Measurements from ENCODE around the gene TOX3.

TOX3 gene

DNA sequence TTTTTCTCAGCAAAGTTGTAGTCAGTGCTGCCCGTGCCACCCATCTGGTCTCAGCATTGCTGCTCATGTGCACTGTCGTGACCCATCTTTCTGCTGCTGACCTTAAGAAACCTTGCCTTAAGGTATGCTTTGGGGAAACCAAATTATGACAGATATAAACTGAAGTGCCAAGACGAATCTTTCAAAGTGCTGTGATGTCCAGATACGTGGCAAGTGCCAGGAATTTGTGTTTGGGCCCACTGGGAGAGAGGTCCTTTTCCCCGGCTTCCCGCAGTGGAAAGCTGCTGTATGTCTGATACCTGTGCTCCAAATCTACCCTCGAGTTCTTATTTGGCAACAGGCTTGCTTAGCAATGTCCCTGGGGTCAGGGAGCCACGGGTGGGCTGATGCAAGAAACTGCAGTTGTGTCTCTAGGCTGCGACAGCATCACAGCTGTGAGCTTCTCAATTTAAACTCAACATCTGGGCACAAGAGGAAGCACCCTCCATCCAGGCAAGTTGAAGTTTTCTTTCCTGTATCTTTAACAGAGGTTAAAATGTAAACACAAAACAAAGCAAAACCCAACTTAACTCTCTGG is 30.3 kb upstream of the TOX3 start:
- Mint-ChIP-seq H3K36me3 (ENCODE audit: low read depth) (no peaks in the 10 kb centered on the region), H3K27me3 (ENCODE audit: low read depth, poor library complexity) (peaks cover 13% of the 10 kb centered on the region), H3K4me3 (no peak overlapping the region), H3K4me1 (no peaks in the 10 kb centered on the region), H3K9me3 (no peaks in the 10 kb centered on the region), H3K27ac (no peak overlapping the region)
- TF ChIP-seq, protein P1, sequence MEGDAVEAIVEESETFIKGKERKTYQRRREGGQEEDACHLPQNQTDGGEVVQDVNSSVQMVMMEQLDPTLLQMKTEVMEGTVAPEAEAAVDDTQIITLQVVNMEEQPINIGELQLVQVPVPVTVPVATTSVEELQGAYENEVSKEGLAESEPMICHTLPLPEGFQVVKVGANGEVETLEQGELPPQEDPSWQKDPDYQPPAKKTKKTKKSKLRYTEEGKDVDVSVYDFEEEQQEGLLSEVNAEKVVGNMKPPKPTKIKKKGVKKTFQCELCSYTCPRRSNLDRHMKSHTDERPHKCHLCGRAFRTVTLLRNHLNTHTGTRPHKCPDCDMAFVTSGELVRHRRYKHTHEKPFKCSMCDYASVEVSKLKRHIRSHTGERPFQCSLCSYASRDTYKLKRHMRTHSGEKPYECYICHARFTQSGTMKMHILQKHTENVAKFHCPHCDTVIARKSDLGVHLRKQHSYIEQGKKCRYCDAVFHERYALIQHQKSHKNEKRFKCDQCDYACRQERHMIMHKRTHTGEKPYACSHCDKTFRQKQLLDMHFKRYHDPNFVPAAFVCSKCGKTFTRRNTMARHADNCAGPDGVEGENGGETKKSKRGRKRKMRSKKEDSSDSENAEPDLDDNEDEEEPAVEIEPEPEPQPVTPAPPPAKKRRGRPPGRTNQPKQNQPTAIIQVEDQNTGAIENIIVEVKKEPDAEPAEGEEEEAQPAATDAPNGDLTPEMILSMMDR (IDR thresholded peaks at IDR 0.05): no peak
- no peak for DNase-seq

DNA sequence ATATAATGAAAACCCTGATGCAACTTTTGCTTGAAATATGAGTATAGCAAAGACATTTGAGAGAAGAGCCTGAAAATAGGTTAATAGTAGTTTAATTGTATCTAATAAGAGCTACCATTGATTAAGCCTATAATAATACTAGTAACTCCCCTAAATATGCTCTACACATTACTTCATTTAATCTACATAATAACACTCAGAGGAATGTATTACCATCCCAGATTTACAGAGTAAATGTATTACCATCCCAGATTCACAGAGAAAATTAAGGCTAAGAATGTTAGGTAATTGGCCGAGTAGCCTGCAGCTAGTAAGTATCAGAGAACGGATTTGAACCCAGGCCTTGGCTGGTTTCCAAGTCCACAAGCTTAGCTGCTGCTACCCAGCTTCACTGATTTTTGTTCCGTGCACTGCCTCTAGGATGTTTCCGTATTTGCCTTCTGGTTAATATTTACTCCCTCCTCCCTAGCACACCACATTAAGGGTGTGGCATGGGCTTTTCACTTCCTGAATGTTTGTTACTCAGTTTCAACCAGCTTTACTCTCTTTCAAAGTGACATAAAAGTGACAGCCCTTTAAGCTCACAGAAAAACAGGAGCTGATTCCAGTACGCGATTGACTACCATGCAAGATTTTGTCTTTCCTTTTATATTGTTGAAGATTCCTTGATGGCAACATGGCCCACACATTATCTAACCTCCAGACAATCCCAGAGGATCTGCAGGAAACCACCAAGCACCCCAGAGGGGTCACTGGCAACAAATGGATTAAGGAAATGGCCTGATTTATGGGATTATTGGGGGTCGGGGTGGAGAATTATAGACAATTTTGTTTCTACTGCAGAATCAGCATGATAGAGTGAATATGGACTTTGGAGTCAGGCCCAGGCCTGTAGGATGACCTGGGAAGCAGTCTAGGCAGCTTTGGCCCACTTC is 26.7 kb upstream of the TOX3 start:
- no peaks in the 10 kb centered on the region for H3K9me3 Mint-ChIP-seq
- H3K27ac Mint-ChIP-seq: no peak overlapping the region
- TF ChIP-seq, protein P1 (IDR thresholded peaks at IDR 0.05): no peak
- peaks cover 18% of the 10 kb centered on the region for H3K27me3 Mint-ChIP-seq (ENCODE audit: low read depth, poor library complexity)
- H3K4me3 Mint-ChIP-seq: no peak overlapping the region
- H3K36me3 Mint-ChIP-seq (ENCODE audit: low read depth): no peaks in the 10 kb centered on the region
- no peak for DNase-seq
- no peaks in the 10 kb centered on the region for H3K4me1 Mint-ChIP-seq

DNA sequence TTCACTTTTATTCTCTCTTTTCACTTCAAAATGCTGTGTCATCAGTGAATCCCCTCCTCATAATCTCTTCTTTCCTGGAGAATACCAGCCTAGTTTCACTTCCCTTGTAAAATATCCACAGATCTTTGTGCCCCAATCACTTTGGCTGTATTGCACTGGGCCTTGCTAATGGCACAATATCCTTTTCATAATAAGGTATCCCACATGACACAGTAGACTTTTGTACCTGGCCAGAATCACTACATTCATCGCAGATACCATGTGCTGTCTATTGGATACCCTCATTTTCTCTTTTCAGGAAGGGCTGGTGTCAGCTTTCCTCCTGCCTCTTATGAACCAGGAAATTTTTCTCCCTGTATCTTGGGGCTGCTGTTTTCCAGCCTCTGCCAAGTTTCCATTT is 25.7 kb upstream of the TOX3 start:
- H3K36me3 Mint-ChIP-seq (ENCODE audit: low read depth): no peaks in the 10 kb centered on the region
- TF ChIP-seq, protein P1 (IDR thresholded peaks at IDR 0.05): no peak
- no peak overlapping the region for H3K27ac Mint-ChIP-seq
- peaks cover 17% of the 10 kb centered on the region for H3K27me3 Mint-ChIP-seq (ENCODE audit: low read depth, poor library complexity)
- no peak for DNase-seq
- H3K4me3 Mint-ChIP-seq: no peak overlapping the region
- H3K9me3 Mint-ChIP-seq: no peaks in the 10 kb centered on the region
- no peaks in the 10 kb centered on the region for H3K4me1 Mint-ChIP-seq

DNA sequence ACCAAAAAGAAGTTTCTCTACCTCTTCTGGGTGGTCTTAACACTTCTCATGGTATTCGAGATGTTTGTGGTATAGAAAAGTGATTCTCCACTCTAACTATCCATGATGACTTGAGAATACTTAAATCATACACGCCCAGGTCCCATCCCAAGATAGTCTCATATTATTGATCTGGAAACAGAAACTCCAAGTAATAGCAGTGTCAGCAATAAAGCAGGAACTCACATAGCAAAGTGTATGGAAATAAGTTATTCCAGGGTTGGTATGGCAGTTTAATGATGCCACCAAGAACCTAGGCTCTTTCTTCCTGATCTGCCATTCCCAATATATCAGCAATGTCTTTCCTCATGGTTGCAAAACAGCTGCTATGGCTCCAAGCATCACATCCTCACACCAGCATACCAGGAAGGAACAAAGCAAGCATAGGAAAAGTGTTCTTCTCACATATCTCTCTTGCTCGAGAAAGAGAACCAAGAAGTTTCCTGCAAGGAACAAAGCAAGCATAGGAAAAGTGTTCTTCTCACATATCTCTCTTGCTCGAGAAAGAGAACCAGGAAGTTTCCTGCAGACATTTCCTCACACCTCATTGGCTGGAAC is 23.6 kb upstream of the TOX3 start:
- H3K4me1 Mint-ChIP-seq: no peaks in the 10 kb centered on the region
- H3K4me3 Mint-ChIP-seq: no peak overlapping the region
- no peak overlapping the region for H3K27ac Mint-ChIP-seq
- H3K27me3 Mint-ChIP-seq (ENCODE audit: low read depth, poor library complexity): peaks cover 12% of the 10 kb centered on the region
- no peaks in the 10 kb centered on the region for H3K9me3 Mint-ChIP-seq
- TF ChIP-seq, protein P1 (IDR thresholded peaks at IDR 0.05): no peak
- no peak for DNase-seq
- no peaks in the 10 kb centered on the region for H3K36me3 Mint-ChIP-seq (ENCODE audit: low read depth)

DNA sequence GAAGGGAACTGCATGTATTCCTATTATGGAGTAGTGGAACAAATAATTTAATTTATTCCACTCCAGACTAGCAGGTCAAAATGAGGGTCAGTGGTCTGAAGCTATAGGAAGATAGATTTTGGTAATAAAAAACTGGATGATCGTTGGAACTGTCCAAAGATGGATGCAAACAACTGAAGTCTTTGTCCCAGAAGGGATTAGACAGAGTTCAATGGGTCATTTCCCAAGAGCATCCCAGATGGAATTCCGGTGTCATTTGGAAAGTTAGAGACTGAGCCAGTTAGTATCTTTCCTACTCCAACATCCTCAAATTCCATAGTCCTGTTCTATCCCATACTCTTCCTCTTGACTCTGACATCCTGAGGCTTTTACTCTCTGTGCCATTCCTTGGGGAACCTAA is 22.8 kb upstream of the TOX3 start:
- H3K27me3 Mint-ChIP-seq (ENCODE audit: low read depth, poor library complexity): peaks cover 12% of the 10 kb centered on the region
- TF ChIP-seq, protein P1 (IDR thresholded peaks at IDR 0.05): no peak
- H3K4me1 Mint-ChIP-seq: no peaks in the 10 kb centered on the region
- no peak overlapping the region for H3K27ac Mint-ChIP-seq
- no peak for DNase-seq
- no peak overlapping the region for H3K4me3 Mint-ChIP-seq
- H3K9me3 Mint-ChIP-seq: no peaks in the 10 kb centered on the region
- H3K36me3 Mint-ChIP-seq (ENCODE audit: low read depth): no peaks in the 10 kb centered on the region
